HCT116 (cell line): Measurements from ENCODE around the gene NAP1L1. TPM values are rescaled to one million over a fixed set of nuclear protein-coding genes. Genes with fewer than 3 reads are reported as not detected.

Source experiments
- ATAC-seq: fragments of 200-7000 bp; cut with Tn5 transposase; 2 replicates; pipeline ENCODE4 v1.9.1; 2020; ENCODE audit warnings: mild to moderate bottlenecking, moderate library complexity
- BruUV-seq: library from RNA; stranded (reverse); fragments of 400-500 nt; replicated peaks from 2 replicates; lab custom pipeline; 2021; lab: Mats Ljungman, UMichigan
- CTCF ChIA-PET: fragments of 300-600 bp; sonication (Branson Sonifier 250); formaldehyde crosslinking; loops from one replicate; lab custom pipeline; 2021; ENCODE audit warnings: antibody characterized with exemption; lab: Charles Lee
- POLR2A ChIA-PET: fragments of 300-600, 350-600 bp; sonication (Branson Sonifier 250); formaldehyde crosslinking; loops from one replicate; lab custom pipeline; 2021; ENCODE audit warnings: antibody characterized with exemption; lab: Charles Lee
- RAD21 ChIA-PET, 2 experiments: fragments of 300-600 bp; sonication (Branson Sonifier 250); formaldehyde crosslinking; loops; one replicate each; lab custom pipeline; 2023; ENCODE audit warnings: low total read pairs in 2 of 2; ENCODE audit not compliant: uncharacterized antibody in 2 of 2, unreplicated experiment in 2 of 2, low non-redundant PET in 1 of 2; lab: Charles Lee
- DNase-seq: peaks from one replicate; pipeline ENCODE4 v3.0.0-alpha.2; 2010; ENCODE audit warnings: low read depth, low spot score
- H2AFZ ChIP-seq: fragments of 200-600 bp; shearing (Covaris generic), sonication (generic); 2 replicates; pipeline ENCODE4 v1.6.1; 2017; ENCODE audit warnings: low read depth, mixed run types, mixed read lengths, antibody characterized with exemption, low read length; ENCODE audit not compliant: poor library complexity, severe bottlenecking
- H3K27ac ChIP-seq: 2 replicates; pipeline ENCODE4 v1.5.1; 2012; ENCODE audit warnings: low read depth, low read length
- H3K27me3 ChIP-seq: fragments of 200-600 bp; sonication (generic); 2 replicates; pipeline ENCODE4 v1.6.1; 2016; ENCODE audit warnings: mixed run types, low read length, mixed read lengths; ENCODE audit not compliant: insufficient read depth
- H3K36me3 ChIP-seq, 2 experiments: fragments of 200-500 bp in 1 of 2; fragments of 200-600 bp in 1 of 2; sonication (Bioruptor generic) in 1 of 2; sonication (generic) in 1 of 2; 2 replicates each; pipeline versions ENCODE4 v1.5.1 to v1.6.1; 2014 to 2016; ENCODE audit warnings: low read length in 2 of 2, inconsistent platforms in 1 of 2, mixed read lengths in 1 of 2, mixed run types in 1 of 2; ENCODE audit not compliant: insufficient read depth in 2 of 2, control insufficient read depth in 1 of 2
- H3K4me1 ChIP-seq, 2 experiments: fragments of 200-600 bp in 1 of 2; sonication (generic) in 1 of 2; 2 replicates each; pipeline versions ENCODE4 v1.5.1 to v1.6.1; 2012 to 2017; ENCODE audit warnings: low read length in 2 of 2, inconsistent platforms in 1 of 2, mild to moderate bottlenecking in 1 of 2, mixed read lengths in 1 of 2, mixed run types in 1 of 2, moderate library complexity in 1 of 2; ENCODE audit not compliant: insufficient read depth in 2 of 2, control insufficient read depth in 1 of 2
- H3K4me2 ChIP-seq: fragments of 200-600 bp; sonication (generic); 2 replicates; pipeline ENCODE4 v1.6.1; 2017; ENCODE audit warnings: mixed run types, low read length, mixed read lengths
- H3K4me3 ChIP-seq, 2 experiments: fragments of 200-600 bp in 1 of 2; sonication (generic) in 1 of 2; replicated peaks in 1 of 2; 2 replicates each; pipeline ENCODE4 v1.5.1; 2011 to 2016; ENCODE audit warnings: low read length in 2 of 2, control low read depth in 1 of 2, low read depth in 1 of 2, mild to moderate bottlenecking in 1 of 2, mixed read lengths in 1 of 2, mixed run types in 1 of 2
- H3K79me2 ChIP-seq: fragments of 200-600 bp; sonication (generic); 2 replicates; pipeline ENCODE4 v1.6.1; 2017; ENCODE audit warnings: mild to moderate bottlenecking, mixed run types, low read length, moderate library complexity, mixed read lengths; ENCODE audit not compliant: insufficient read depth
- H3K9ac ChIP-seq: fragments of 200-600 bp; sonication (generic); 2 replicates; pipeline ENCODE4 v1.6.1; 2016; ENCODE audit warnings: low read length, mixed read lengths
- H3K9me2 ChIP-seq: fragments of 200-600 bp; sonication (generic), shearing (Covaris generic); 2 replicates; pipeline ENCODE4 v1.6.1; 2017; ENCODE audit warnings: mixed run types, mild to moderate bottlenecking, moderate library complexity; ENCODE audit not compliant: insufficient read depth
- H3K9me3 ChIP-seq, 2 experiments: fragments of 200-500 bp in 1 of 2; fragments of 200-600 bp in 1 of 2; sonication (Bioruptor generic) in 1 of 2; sonication (generic) in 1 of 2; 2 replicates each; pipeline ENCODE4 v1.6.1; 2014 to 2017; ENCODE audit warnings: low read length in 2 of 2, mixed read lengths in 2 of 2, inconsistent platforms in 1 of 2, low read depth in 1 of 2, mild to moderate bottlenecking in 1 of 2, mixed run types in 1 of 2, moderate library complexity in 1 of 2; ENCODE audit not compliant: control insufficient read depth in 1 of 2, insufficient read depth in 1 of 2
- H4K20me1 ChIP-seq: fragments of 200-600 bp; sonication (generic), shearing (Covaris generic); 2 replicates; pipeline ENCODE4 v1.6.1; 2017; ENCODE audit warnings: mixed run types, mild to moderate bottlenecking, moderate library complexity; ENCODE audit not compliant: insufficient read depth
- ATF3 ChIP-seq: IDR thresholded peaks from 2 replicates; pipeline ENCODE4 v1.6.1; 2012
- CBX3 ChIP-seq: IDR thresholded peaks from 2 replicates; pipeline ENCODE4 v1.6.1; 2012; ENCODE audit warnings: low read depth
- CEBPB ChIP-seq: IDR thresholded peaks from 2 replicates; pipeline ENCODE4 v1.6.1; 2012; ENCODE audit warnings: low read depth
- EGR1 ChIP-seq: IDR thresholded peaks from 2 replicates; pipeline ENCODE4 v1.6.1; 2012; ENCODE audit warnings: low read depth
- EZH2 ChIP-seq: fragments of 200-600 bp; sonication (generic); IDR thresholded peaks from 2 replicates; pipeline ENCODE4 v1.6.1; 2017; ENCODE audit warnings: antibody characterized with exemption, mixed run types
- FOSL1 ChIP-seq: IDR thresholded peaks from 2 replicates; pipeline ENCODE4 v1.6.1; 2012; ENCODE audit warnings: low read depth
- POLR2A ChIP-seq: IDR thresholded peaks from 2 replicates; pipeline ENCODE4 v1.7.0; 2011; ENCODE audit warnings: borderline replicate concordance; ENCODE audit not compliant: insufficient read depth, insufficient read length; ENCODE audit errors: extremely low read depth
- SIN3A ChIP-seq: IDR thresholded peaks from 2 replicates; pipeline ENCODE4 v1.6.1; 2012; ENCODE audit warnings: low read depth
- SP1 ChIP-seq: IDR thresholded peaks from 2 replicates; pipeline ENCODE4 v1.6.1; 2012; ENCODE audit warnings: low read depth
- SRF ChIP-seq: IDR thresholded peaks from 2 replicates; pipeline ENCODE4 v1.6.1; 2012; ENCODE audit warnings: low read depth
- TCF7L2 ChIP-seq: IDR thresholded peaks from 2 replicates; pipeline ENCODE4 v1.7.0; 2011; ENCODE audit warnings: borderline replicate concordance, inconsistent platforms; ENCODE audit not compliant: insufficient read depth, insufficient read length; ENCODE audit errors: extremely low read depth
- ZFX ChIP-seq: fragments of 450-650 bp; IDR thresholded peaks from 2 replicates; pipeline ENCODE4 v1.6.1; 2017
- ZNF274 ChIP-seq: fragments of 200-500 bp; sonication (Bioruptor generic); IDR thresholded peaks from 2 replicates; pipeline ENCODE4 v1.6.1; 2014; ENCODE audit warnings: mild to moderate bottlenecking, low read depth, low read length, inconsistent platforms
- intact Hi-C: fragments of 100-400 bp; cut with micrococcal nuclease; formaldehyde crosslinking; loops from 2 replicates; pipeline ENCODE4 v1.10.0; 2022
- total RNA-seq: library from RNA; stranded (reverse); gene quantifications from one replicate; pipeline ENCODE4 v1.2.1, GENCODE V29; 2021; ENCODE audit not compliant: unreplicated experiment

NAP1L1 gene
- total RNA-seq, 1 experiment from 2014 or later, result 531 TPM

- intact Hi-C loops, result no loop called here
- DNase-seq, result no peak
- POLR2A ChIA-PET, result no interaction called here
- BruUV-seq, result no TSS peak
- Histone ChIP-seq H3K9me3 (no peaks in the 10 kb centered on the region), H4K20me1 (peaks cover 36% of the 10 kb centered on the region; the same call in 1 of the 2 replicates), H3K79me2 (peaks cover 100% of the 10 kb centered on the region)
- no peak for ATAC-seq
- TF ChIP-seq ATF3 (no peak), ZFX (no peak), FOSL1 (no peak), TCF7L2 (no peak)
- TF ChIP-seq, all 23 proteins: peak for 0
- H3K4me1 ChIP-seq, result peaks cover 4 to 16% of the 10 kb centered on the region in 2 experiments; a peak in 2 of 4 replicates
- ChIA-PET CTCF (no interaction called here), RAD21 (no interaction called here)
- no peak overlapping the region for H3K4me3 ChIP-seq
- peaks cover 0 to 13% of the 10 kb centered on the region in 2 experiments; a peak in 2 of 4 replicates for H3K36me3 ChIP-seq
- no peaks in the 10 kb centered on the region for H3K27me3 ChIP-seq
- no peak overlapping the region for H3K4me2 ChIP-seq
- no peaks in the 10 kb centered on the region for H3K9me2 ChIP-seq
- H2AFZ ChIP-seq, result no peak overlapping the region
- H3K9ac ChIP-seq, result no peak overlapping the region
- no peak overlapping the region for H3K27ac ChIP-seq
Observed at GRCh38 chr12:76078748-76079147, 5.7 kb downstream of the NAP1L1 start.

- TF ChIP-seq TCF7L2 (no peak), CEBPB (no peak), ZNF274 (no peak), SRF (no peak), EGR1 (no peak), POLR2A (no peak), SP1 (no peak), CBX3 (no peak), EZH2 (no peak), SIN3A (no peak)
- no peaks in the 10 kb centered on the region for H3K9me3 ChIP-seq
- CTCF ChIA-PET, result no interaction called here
- no peak overlapping the region for H3K4me3 ChIP-seq
- H3K9ac ChIP-seq, result no peak overlapping the region
- ATAC-seq (no peak), DNase-seq (no peak)
- no TSS peak for BruUV-seq
- H3K27me3 ChIP-seq, result no peaks in the 10 kb centered on the region
- H3K36me3 ChIP-seq, result peaks cover 3 to 31% of the 10 kb centered on the region in 2 experiments; a peak in 3 of 4 replicates
- no peak overlapping the region for H3K4me2 ChIP-seq
- H4K20me1 ChIP-seq, result peaks cover 38% of the 10 kb centered on the region; the same call in 1 of the 2 replicates
- no peaks in the 10 kb centered on the region for H3K4me1 ChIP-seq
- intact Hi-C loops, result no loop called here
- POLR2A ChIA-PET, result no interaction called here
- H3K27ac ChIP-seq, result no peak overlapping the region
- H2AFZ ChIP-seq, result no peak overlapping the region
- RAD21 ChIA-PET, result no interaction called here
- H3K79me2 ChIP-seq, result peaks cover 100% of the 10 kb centered on the region
- no peaks in the 10 kb centered on the region for H3K9me2 ChIP-seq
Observed at GRCh38 chr12:76075448-76075847, 9.0 kb downstream of the NAP1L1 start.
